ENCODE measurements around the gene CDYL2.

DNA sequence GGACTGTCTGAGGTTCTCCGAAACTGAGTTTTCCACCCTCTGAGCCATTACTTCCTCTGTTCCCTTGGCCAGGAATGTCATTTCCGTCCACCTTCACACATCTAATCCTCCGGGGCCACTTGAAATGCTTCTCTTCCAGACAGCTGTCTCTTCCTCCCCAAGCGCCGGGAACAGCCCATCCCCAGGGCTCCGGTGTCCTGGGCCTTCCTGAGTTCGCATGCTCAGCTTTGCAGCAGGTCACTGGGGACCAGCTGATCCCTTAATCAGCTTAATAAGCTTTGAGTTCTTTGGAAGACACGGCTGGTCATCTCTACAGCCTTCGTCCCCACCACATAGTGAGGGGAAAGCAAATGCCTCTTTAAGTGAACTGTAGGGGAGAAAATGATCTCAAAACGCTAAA is 140.2 kb downstream of the CDYL2 start:
- TF ChIP-seq, protein P1, sequence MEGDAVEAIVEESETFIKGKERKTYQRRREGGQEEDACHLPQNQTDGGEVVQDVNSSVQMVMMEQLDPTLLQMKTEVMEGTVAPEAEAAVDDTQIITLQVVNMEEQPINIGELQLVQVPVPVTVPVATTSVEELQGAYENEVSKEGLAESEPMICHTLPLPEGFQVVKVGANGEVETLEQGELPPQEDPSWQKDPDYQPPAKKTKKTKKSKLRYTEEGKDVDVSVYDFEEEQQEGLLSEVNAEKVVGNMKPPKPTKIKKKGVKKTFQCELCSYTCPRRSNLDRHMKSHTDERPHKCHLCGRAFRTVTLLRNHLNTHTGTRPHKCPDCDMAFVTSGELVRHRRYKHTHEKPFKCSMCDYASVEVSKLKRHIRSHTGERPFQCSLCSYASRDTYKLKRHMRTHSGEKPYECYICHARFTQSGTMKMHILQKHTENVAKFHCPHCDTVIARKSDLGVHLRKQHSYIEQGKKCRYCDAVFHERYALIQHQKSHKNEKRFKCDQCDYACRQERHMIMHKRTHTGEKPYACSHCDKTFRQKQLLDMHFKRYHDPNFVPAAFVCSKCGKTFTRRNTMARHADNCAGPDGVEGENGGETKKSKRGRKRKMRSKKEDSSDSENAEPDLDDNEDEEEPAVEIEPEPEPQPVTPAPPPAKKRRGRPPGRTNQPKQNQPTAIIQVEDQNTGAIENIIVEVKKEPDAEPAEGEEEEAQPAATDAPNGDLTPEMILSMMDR (IDR thresholded peaks at IDR 0.05) = no peak
- TF ChIP-seq TEAD4 (IDR thresholded peaks at IDR 0.05; ENCODE audit: borderline replicate concordance, insufficient read depth) (no peak), EP300 (IDR thresholded peaks at IDR 0.05; ENCODE audit: borderline replicate concordance in 1 of 2, low read depth in 1 of 2, low read length in 1 of 2) (no peak), SMC3 (IDR thresholded peaks at IDR 0.05; ENCODE audit: low read depth, low read length) (no peak), REST (IDR thresholded peaks at IDR 0.05; ENCODE audit: low read depth, low read length) (no peak), RAD21 (IDR thresholded peaks at IDR 0.05; ENCODE audit: low read length) (no peak), USF2 (IDR thresholded peaks at IDR 0.05; ENCODE audit: borderline replicate concordance, low read depth, low read length) (no peak), TAF1 (IDR thresholded peaks at IDR 0.05; ENCODE audit: borderline replicate concordance, low read depth, low read length) (no peak), NRF1 (IDR thresholded peaks at IDR 0.05; ENCODE audit: low read depth, low read length) (no peak)
- TF ChIP-seq, protein P2, sequence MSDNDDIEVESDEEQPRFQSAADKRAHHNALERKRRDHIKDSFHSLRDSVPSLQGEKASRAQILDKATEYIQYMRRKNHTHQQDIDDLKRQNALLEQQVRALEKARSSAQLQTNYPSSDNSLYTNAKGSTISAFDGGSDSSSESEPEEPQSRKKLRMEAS (IDR thresholded peaks at IDR 0.05; ENCODE audit: low read depth) = no peak
